GM12801 (cell line): Measurements from ENCODE around the gene TMEM255B.

Experiments used
- CTCF ChIP-seq: IDR thresholded peaks from one replicate; pipeline ENCODE4 v1.5.1; 2011; ENCODE audit warnings: control low read depth; ENCODE audit not compliant: insufficient read length; ENCODE audit errors: extremely low read depth

The TMEM255B gene

GRCh38 chr13:113801289-113801961 is 42.4 kb downstream of the TMEM255B start:
- no peak for TF ChIP-seq CTCF

- TF ChIP-seq CTCF: no peak
These were observed 43.1 kb downstream of the TMEM255B start for GRCh38 chr13:113802090-113802531.

- TF ChIP-seq CTCF: no peak
These were observed 43.7 kb downstream of the TMEM255B start for GRCh38 chr13:113802761-113803160.

GRCh38 chr13:113803409-113804016 is 44.5 kb downstream of the TMEM255B start:
- TF ChIP-seq CTCF: no peak

GRCh38 chr13:113804017-113804702 is 45.1 kb downstream of the TMEM255B start:
- TF ChIP-seq CTCF: no peak

- TF ChIP-seq CTCF: no peak
These were observed 45.8 kb downstream of the TMEM255B start for GRCh38 chr13:113804703-113805430.
